GM12891 (cell line): Measurements from ENCODE around the gene ARHGAP24.

ENCODE experiments used
- POLR2A ChIP-seq: IDR thresholded peaks from 2 replicates; pipeline ENCODE4 v1.6.1; 2011; ENCODE audit warnings: low read depth, low read length, control low read depth
- POLR2AphosphoS5 ChIP-seq: IDR thresholded peaks from 2 replicates; pipeline ENCODE4 v1.6.1; 2011; ENCODE audit warnings: low read depth, low read length, control low read depth
- TAF1 ChIP-seq: IDR thresholded peaks from 2 replicates; pipeline ENCODE4 v1.6.1; 2011; ENCODE audit warnings: low read depth, low read length, control low read depth

- TF ChIP-seq TAF1 (no peak), POLR2A (no peak), POLR2AphosphoS5 (no peak)
Measured at GRCh38 chr4:85445050-85445639, 29.8 kb upstream of the ARHGAP24 start.
